Keratinocyte (primary cell): ENCODE measurements around the gene GLG1.

Experiments
- EZH2 ChIP-seq: IDR thresholded peaks from one replicate; pipeline ENCODE4 v1.6.1; 2012; ENCODE audit warnings: inconsistent platforms, mild to moderate bottlenecking, low read length, moderate library complexity
- TF ChIP-seq, protein P1 (sequence below), 3 experiments: IDR thresholded peaks in 1 of 3; conservative IDR thresholded peaks in 1 of 3; optimal IDR thresholded peaks in 1 of 3; 2 replicates in 2 of 3; 3 replicates in 1 of 3; pipeline versions ENCODE3 to v1.5.1; 2011; ENCODE audit warnings: low read length in 3 of 3, mild to moderate bottlenecking in 3 of 3, moderate library complexity in 2 of 3, control low read depth in 1 of 3, inconsistent platforms in 1 of 3; ENCODE audit not compliant: insufficient read depth in 2 of 3; ENCODE audit errors: extremely low read depth in 1 of 3

DNA sequence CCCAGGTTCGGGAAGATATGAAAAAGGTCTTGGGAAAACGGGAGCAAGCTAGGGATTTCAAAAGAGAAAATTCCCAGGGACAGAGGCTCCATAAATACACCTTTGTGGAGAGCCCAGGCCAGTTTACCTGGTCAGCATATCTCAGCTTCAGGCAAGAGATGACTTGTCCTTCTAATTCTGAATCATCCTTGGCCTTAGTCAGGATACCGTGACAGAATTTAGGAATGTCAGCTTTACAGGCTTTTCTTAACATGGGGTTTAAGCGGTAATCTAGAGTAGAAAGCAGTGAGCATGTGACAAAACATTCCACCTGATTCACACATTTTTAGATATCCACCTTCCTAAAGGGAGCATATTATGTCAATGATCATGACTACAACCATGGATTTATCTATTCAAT lies 144.6 kb downstream of the GLG1 start:
- TF ChIP-seq, protein P1, sequence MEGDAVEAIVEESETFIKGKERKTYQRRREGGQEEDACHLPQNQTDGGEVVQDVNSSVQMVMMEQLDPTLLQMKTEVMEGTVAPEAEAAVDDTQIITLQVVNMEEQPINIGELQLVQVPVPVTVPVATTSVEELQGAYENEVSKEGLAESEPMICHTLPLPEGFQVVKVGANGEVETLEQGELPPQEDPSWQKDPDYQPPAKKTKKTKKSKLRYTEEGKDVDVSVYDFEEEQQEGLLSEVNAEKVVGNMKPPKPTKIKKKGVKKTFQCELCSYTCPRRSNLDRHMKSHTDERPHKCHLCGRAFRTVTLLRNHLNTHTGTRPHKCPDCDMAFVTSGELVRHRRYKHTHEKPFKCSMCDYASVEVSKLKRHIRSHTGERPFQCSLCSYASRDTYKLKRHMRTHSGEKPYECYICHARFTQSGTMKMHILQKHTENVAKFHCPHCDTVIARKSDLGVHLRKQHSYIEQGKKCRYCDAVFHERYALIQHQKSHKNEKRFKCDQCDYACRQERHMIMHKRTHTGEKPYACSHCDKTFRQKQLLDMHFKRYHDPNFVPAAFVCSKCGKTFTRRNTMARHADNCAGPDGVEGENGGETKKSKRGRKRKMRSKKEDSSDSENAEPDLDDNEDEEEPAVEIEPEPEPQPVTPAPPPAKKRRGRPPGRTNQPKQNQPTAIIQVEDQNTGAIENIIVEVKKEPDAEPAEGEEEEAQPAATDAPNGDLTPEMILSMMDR (optimal IDR thresholded peaks at IDR 0.05 in 1 of 3, IDR thresholded peaks at IDR 0.05 in 1 of 3, conservative IDR thresholded peaks at IDR 0.05 in 1 of 3; ENCODE audit: extremely low read depth in 1 of 3, insufficient read depth in 2 of 3, low read length in 3 of 3): no peak
- TF ChIP-seq EZH2: no peak
